IMR-90 (cell line): Measurements from ENCODE around the gene ACRBP. TPM values are rescaled to one million over a fixed set of nuclear protein-coding genes. Genes with fewer than 3 reads are reported as not detected.

Source experiments
- ATAC-seq: fragments of 200-7000 bp; cut with Tn5 transposase; 2 replicates; pipeline ENCODE4 v1.9.1; 2020; ENCODE audit warnings: low read depth, mild to moderate bottlenecking, moderate library complexity
- BruUV-seq: library from RNA; stranded (reverse); fragments of 400-500 nt; replicated peaks from 2 replicates; lab custom pipeline; 2021; lab: Mats Ljungman, UMichigan
- CTCF ChIA-PET: fragments of 300-600 bp; formaldehyde crosslinking; extraction: SDS; loops from one replicate; lab custom pipeline; 2021; ENCODE audit warnings: antibody characterized with exemption; lab: Yijun Ruan, JAX
- POLR2A ChIA-PET: fragments of 300-600 bp; sonication (Branson Sonifier 250); formaldehyde crosslinking; loops from one replicate; lab custom pipeline; 2022; ENCODE audit warnings: antibody characterized with exemption; ENCODE audit not compliant: unreplicated experiment; lab: Charles Lee
- DNase-seq: peaks from one replicate; pipeline ENCODE4 v3.0.0; 2013
- H2AFZ ChIP-seq: replicated peaks from 2 replicates; pipeline ENCODE3; 2013; ENCODE audit warnings: low read length, mild to moderate bottlenecking; ENCODE audit not compliant: poor library complexity
- H2AK5ac ChIP-seq: 2 replicates; pipeline ENCODE4 v1.6.1; 2013; ENCODE audit warnings: low read depth, low read length, inconsistent platforms
- H2AK9ac ChIP-seq: replicated peaks from 2 replicates; pipeline ENCODE3; 2013; ENCODE audit warnings: mild to moderate bottlenecking, low read depth, low read length, moderate library complexity; ENCODE audit not compliant: poor library complexity
- H2BK120ac ChIP-seq: 2 replicates; pipeline ENCODE4 v1.6.1; 2013; ENCODE audit warnings: low read depth, low read length, inconsistent platforms
- H2BK15ac ChIP-seq: 3 replicates; pipeline ENCODE4 v1.6.1; 2013; ENCODE audit warnings: low read depth, low read length, inconsistent platforms
- H2BK20ac ChIP-seq: 2 replicates; pipeline ENCODE4 v1.6.1; 2013; ENCODE audit warnings: low read depth, mild to moderate bottlenecking, inconsistent platforms, low read length, moderate library complexity
- H2BK5ac ChIP-seq: 2 replicates; pipeline ENCODE4 v1.6.1; 2013; ENCODE audit warnings: mild to moderate bottlenecking, low read depth, low read length, inconsistent platforms; ENCODE audit not compliant: poor library complexity, severe bottlenecking
- H3K14ac ChIP-seq: replicated peaks from 2 replicates; pipeline ENCODE4 v1.6.1; 2013; ENCODE audit warnings: low read depth, low read length, inconsistent platforms
- H3K18ac ChIP-seq: 2 replicates; pipeline ENCODE4 v1.6.1; 2013; ENCODE audit warnings: low read depth, low read length, control low read depth
- H3K23ac ChIP-seq: 2 replicates; pipeline ENCODE4 v1.6.1; 2013; ENCODE audit warnings: low read depth, low read length, inconsistent platforms
- H3K27ac ChIP-seq: 2 replicates; pipeline ENCODE4 v1.5.1; 2013; ENCODE audit warnings: mild to moderate bottlenecking, control low read depth, low read length; ENCODE audit not compliant: insufficient read depth
- H3K27me3 ChIP-seq: 2 replicates; pipeline ENCODE4 v1.6.1; 2013; ENCODE audit warnings: low read length; ENCODE audit not compliant: control insufficient read depth, insufficient read depth
- H3K36me3 ChIP-seq: 2 replicates; pipeline ENCODE4 v1.6.1; 2013; ENCODE audit warnings: low read length, mixed read lengths; ENCODE audit not compliant: control insufficient read depth, insufficient read depth
- H3K4ac ChIP-seq: 2 replicates; pipeline ENCODE4 v1.6.1; 2013; ENCODE audit warnings: low read depth, low read length, inconsistent platforms
- H3K4me1 ChIP-seq: 2 replicates; pipeline ENCODE4 v1.6.1; 2013; ENCODE audit warnings: low read length, mixed read lengths; ENCODE audit not compliant: control insufficient read depth, insufficient read depth
- H3K4me2 ChIP-seq: 2 replicates; pipeline ENCODE4 v1.6.1; 2013; ENCODE audit warnings: low read depth, mild to moderate bottlenecking, control low read depth, low read length, moderate library complexity
- H3K4me3 ChIP-seq: 2 replicates; pipeline ENCODE4 v1.5.1; 2013; ENCODE audit warnings: low read depth, mild to moderate bottlenecking, control low read depth, low read length, moderate library complexity; ENCODE audit not compliant: insufficient read depth
- H3K56ac ChIP-seq: 2 replicates; pipeline ENCODE4 v1.6.1; 2013; ENCODE audit warnings: low read length, inconsistent platforms; ENCODE audit not compliant: insufficient read depth; ENCODE audit errors: extremely low read depth
- H3K79me1 ChIP-seq, 2 experiments: 2 replicates each; pipeline ENCODE4 v1.6.1; 2013; ENCODE audit warnings: low read length in 2 of 2, inconsistent platforms in 1 of 2, low read depth in 1 of 2
- H3K9ac ChIP-seq: 2 replicates; pipeline ENCODE4 v1.6.1; 2013; ENCODE audit warnings: low read depth, low read length, control low read depth
- H3K9me1 ChIP-seq: 2 replicates; pipeline ENCODE4 v1.6.1; 2013; ENCODE audit warnings: low read length, inconsistent platforms; ENCODE audit not compliant: insufficient read depth
- H3K9me3 ChIP-seq: 2 replicates; pipeline ENCODE4 v1.6.1; 2013; ENCODE audit warnings: low read length; ENCODE audit not compliant: control insufficient read depth, insufficient read depth
- H4K20me1 ChIP-seq: 2 replicates; pipeline ENCODE4 v1.6.1; 2013; ENCODE audit warnings: low read length, inconsistent platforms; ENCODE audit not compliant: insufficient read depth
- H4K5ac ChIP-seq: 2 replicates; pipeline ENCODE4 v1.6.1; 2013; ENCODE audit warnings: mild to moderate bottlenecking, low read depth, low read length, control low read depth
- H4K8ac ChIP-seq, 2 experiments: 2 replicates each; pipeline ENCODE4 v1.6.1; 2013; ENCODE audit warnings: low read depth in 2 of 2, low read length in 2 of 2, control low read depth in 1 of 2, inconsistent platforms in 1 of 2
- H4K91ac ChIP-seq: 2 replicates; pipeline ENCODE4 v1.6.1; 2013; ENCODE audit warnings: low read depth, low read length, inconsistent platforms; ENCODE audit not compliant: insufficient read depth
- BHLHE40 ChIP-seq: fragments of 150-350 bp; IDR thresholded peaks from 2 replicates; pipeline ENCODE4 v1.6.1; 2016; ENCODE audit warnings: mild to moderate bottlenecking, low read depth, low read length
- CEBPB ChIP-seq: IDR thresholded peaks from 2 replicates; pipeline ENCODE4 v1.6.1; 2012; ENCODE audit warnings: low read depth, low read length, improper control_type of control experiment
- CHD1 ChIP-seq: IDR thresholded peaks from 2 replicates; pipeline ENCODE4 v1.6.1; 2012; ENCODE audit warnings: low read depth, low read length, improper control_type of control experiment
- CTCF ChIP-seq: conservative IDR thresholded peaks from 2 replicates; pipeline ENCODE4 v1.5.1; 2012; ENCODE audit warnings: mild to moderate bottlenecking, low read depth, low read length, improper control_type of control experiment
- FOS ChIP-seq: fragments of 150-350 bp; IDR thresholded peaks from 2 replicates; pipeline ENCODE4 v1.6.1; 2016; ENCODE audit warnings: low read depth, low read length
- MAFK ChIP-seq: IDR thresholded peaks from 2 replicates; pipeline ENCODE4 v1.6.1; 2012; ENCODE audit warnings: low read depth, low read length, improper control_type of control experiment
- MAZ ChIP-seq: IDR thresholded peaks from 2 replicates; pipeline ENCODE4 v1.6.1; 2012; ENCODE audit warnings: low read depth, mild to moderate bottlenecking, low read length, improper control_type of control experiment, moderate library complexity, borderline replicate concordance
- MXI1 ChIP-seq: IDR thresholded peaks from 2 replicates; pipeline ENCODE4 v1.6.1; 2012; ENCODE audit warnings: low read depth, mild to moderate bottlenecking, low read length, moderate library complexity, borderline replicate concordance
- NFE2L2 ChIP-seq: fragments of 150-350 bp; IDR thresholded peaks from 2 replicates; pipeline ENCODE4 v1.6.1; 2016; ENCODE audit warnings: low read depth, mild to moderate bottlenecking, low read length
- POLR2A ChIP-seq: IDR thresholded peaks from 2 replicates; pipeline ENCODE4 v1.6.1; 2012; ENCODE audit warnings: mild to moderate bottlenecking, low read depth, low read length
- RAD21 ChIP-seq: IDR thresholded peaks from 2 replicates; pipeline ENCODE4 v1.6.1; 2012; ENCODE audit warnings: low read length, improper control_type of control experiment
- RCOR1 ChIP-seq: IDR thresholded peaks from 2 replicates; pipeline ENCODE4 v1.6.1; 2012; ENCODE audit warnings: mild to moderate bottlenecking, low read length, improper control_type of control experiment; ENCODE audit not compliant: insufficient replicate concordance
- RFX5 ChIP-seq: IDR thresholded peaks from 2 replicates; pipeline ENCODE4 v1.8.0; 2012; ENCODE audit warnings: low read depth, mild to moderate bottlenecking, low read length, moderate library complexity
- SMC3 ChIP-seq: fragments of 150-350 bp; IDR thresholded peaks from 2 replicates; pipeline ENCODE4 v1.6.1; 2016; ENCODE audit warnings: low read depth, mild to moderate bottlenecking, antibody characterized with exemption, low read length, moderate library complexity
- USF2 ChIP-seq: fragments of 150-350 bp; IDR thresholded peaks from 2 replicates; pipeline ENCODE4 v1.6.1; 2017; ENCODE audit warnings: mild to moderate bottlenecking, antibody characterized with exemption, low read length, low read depth
- WGBS, 2 experiments: methylation state at CpG; one replicate each; pipeline versions ENCODE4 v1.1.5 to v1.1.7; 2013; ENCODE audit warnings: missing lambda C conversion rate in 2 of 2; ENCODE audit not compliant: insufficient read length in 1 of 2; ENCODE audit errors: extremely low coverage in 2 of 2; 5-methylcytosine and 5-hydroxymethylcytosine counted together
- dilution Hi-C: fragments of 300-500 bp; cut with HindIII; formaldehyde crosslinking; loops from one replicate; pipeline ENCODE4 v1.14.3; 2018; ENCODE audit warnings: low sequenced_read_pairs; ENCODE audit not compliant: unreplicated experiment
- in situ Hi-C: fragments of 300-500 bp; cut with MboI; formaldehyde crosslinking; loops from 3 replicates; pipeline ENCODE4 v1.14.3; 2019; ENCODE audit warnings: low sequenced_read_pairs, inconsistent platforms, mixed read lengths
- intact Hi-C: fragments of 100-400 bp; cut with micrococcal nuclease; formaldehyde crosslinking; loops from 2 replicates; pipeline ENCODE4 v1.10.0; 2022
- polyA plus RNA-seq, 3 experiments: library from polyadenylated mRNA; depleted of rRNA; stranded (reverse); fragments of >200 nt; gene quantifications; 2 replicates each; pipeline ENCODE4 v1.2.3, GENCODE V29; 2012; ENCODE audit warnings: low replicate concordance in 1 of 3
- total RNA-seq: library from RNA; depleted of rRNA; stranded (reverse); fragments of >200 nt; gene quantifications from 2 replicates; pipeline ENCODE4 v1.2.3, GENCODE V29; 2012
- TF ChIP-seq, protein P1 (sequence below): fragments of 150-350 bp; IDR thresholded peaks from 2 replicates; pipeline ENCODE4 v1.6.1; 2016; ENCODE audit warnings: low read depth, mild to moderate bottlenecking, low read length, moderate library complexity, borderline replicate concordance

The ACRBP gene
- total and polyA plus RNA-seq, 2 of the 4 experiments (the other 2 are of a cell fraction), result 0.38 TPM; not detected in 1

DNA sequence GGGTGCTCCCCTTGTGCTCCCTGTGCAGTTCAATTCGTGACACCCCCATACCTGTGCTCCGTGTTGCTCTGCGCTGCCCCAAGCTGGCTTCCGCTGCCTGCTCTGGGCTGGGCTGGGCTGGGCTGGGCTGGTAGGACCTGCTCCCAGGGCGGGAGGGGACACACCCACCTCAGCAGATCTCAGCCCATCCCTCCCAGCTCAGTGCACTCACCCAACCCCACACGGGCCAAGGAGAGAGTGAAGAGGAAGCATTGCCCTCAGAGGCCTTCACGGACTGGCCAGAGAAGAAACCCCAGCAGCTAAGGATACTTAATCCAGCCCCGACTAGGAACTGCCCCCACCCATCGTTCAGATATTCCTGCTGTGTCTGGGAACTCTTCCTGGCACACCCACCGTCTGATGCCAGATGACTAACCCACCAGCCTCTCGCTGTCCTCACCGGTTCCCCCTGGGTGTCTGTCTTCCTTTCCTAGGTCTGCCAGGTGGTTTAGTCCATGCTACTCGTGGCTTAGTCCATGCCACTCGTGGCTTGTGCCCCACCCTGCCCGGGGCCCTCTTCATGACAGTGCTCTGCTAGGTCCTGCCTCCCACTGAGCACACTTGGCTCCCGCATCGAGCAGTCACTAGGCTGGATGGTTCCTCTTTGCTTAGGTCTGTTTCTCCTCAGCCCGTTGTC is 11.2 kb downstream of the ACRBP start, which contains the start of gene LPAR5:
LPAR5 (minus strand) TSS at position 104 of the 676 bp plus-strand sequence. CDS start 14,711 bp downstream, outside the sequence.
- Histone ChIP-seq H3K27ac (no peak within 1 kb of the TSS), H3K9me1 (no peaks in the 10 kb centered on the region), H2AFZ (peak within 1 kb of the TSS; percentile 34), H2BK20ac (no peak within 1 kb of the TSS), H4K91ac (no peak within 1 kb of the TSS), H2BK120ac (no peak within 1 kb of the TSS), H3K23ac (no peak within 1 kb of the TSS), H3K4me2 (no peak within 1 kb of the TSS), H3K27me3 (peaks cover 21% of the 10 kb centered on the region), H3K9ac (no peak within 1 kb of the TSS), H3K4me1 (peaks cover 6% of the 10 kb centered on the region; the same call in 1 of the 2 replicates), H3K4ac (no peak within 1 kb of the TSS), H4K20me1 (no peaks in the 10 kb centered on the region), H4K5ac (no peak within 1 kb of the TSS), H3K56ac (no peak within 1 kb of the TSS), H3K18ac (no peak within 1 kb of the TSS), H2BK5ac (no peak within 1 kb of the TSS), H4K8ac (no peak within 1 kb of the TSS), H2AK9ac (peak within 1 kb of the TSS; percentile 15), H2AK5ac (no peak within 1 kb of the TSS), H3K14ac (no peak within 1 kb of the TSS), H3K79me1 (no peaks in the 10 kb centered on the region), H2BK15ac (no peak within 1 kb of the TSS), H3K9me3 (no peaks in the 10 kb centered on the region; the same call in 1 of the 2 replicates), H3K4me3 (no peak within 1 kb of the TSS), H3K36me3 (no peaks in the 10 kb centered on the region)
- ChIA-PET POLR2A (no interaction called here), CTCF (interaction anchor here (0.7 kb wide), 1 partner anchor 172 kb away, joined by 4 read pairs; no protein-coding TSS in a partner anchor)
- no peak for DNase-seq
- TF ChIP-seq MAZ (no peak), CHD1 (no peak), RCOR1 (no peak), SMC3 (no peak), RAD21 (no peak), MAFK (no peak), CTCF (no peak), POLR2A (no peak), BHLHE40 (no peak), MXI1 (no peak), USF2 (no peak), RFX5 (no peak), CEBPB (no peak), NFE2L2 (no peak), FOS (no peak)
- TF ChIP-seq, protein P1, sequence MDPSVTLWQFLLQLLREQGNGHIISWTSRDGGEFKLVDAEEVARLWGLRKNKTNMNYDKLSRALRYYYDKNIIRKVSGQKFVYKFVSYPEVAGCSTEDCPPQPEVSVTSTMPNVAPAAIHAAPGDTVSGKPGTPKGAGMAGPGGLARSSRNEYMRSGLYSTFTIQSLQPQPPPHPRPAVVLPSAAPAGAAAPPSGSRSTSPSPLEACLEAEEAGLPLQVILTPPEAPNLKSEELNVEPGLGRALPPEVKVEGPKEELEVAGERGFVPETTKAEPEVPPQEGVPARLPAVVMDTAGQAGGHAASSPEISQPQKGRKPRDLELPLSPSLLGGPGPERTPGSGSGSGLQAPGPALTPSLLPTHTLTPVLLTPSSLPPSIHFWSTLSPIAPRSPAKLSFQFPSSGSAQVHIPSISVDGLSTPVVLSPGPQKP, result no peak
- no TSS peak for BruUV-seq
- ATAC-seq, result no peak
- in situ Hi-C loops, result no loop called here
- intact Hi-C loops, result no loop called here
- 52% methylated on average over 7 of the region's 18 CpGs; no CpG with 5 or more reads in 1 of the 2 experiments for WGBS, 2 experiments
- dilution Hi-C loops, result no loop called here
